HG02763 (cell line): ENCODE results near the gene CD247.
A peak's percentile ranks its signal among the peaks of the same experiment; 100 is the strongest.
"Not testable (repeated sequence)": the region's sequence is repeated elsewhere in the genome, so short reads cannot be mapped to it uniquely, and the experiment has no call there.

Experiments
- ATAC-seq: cut with Tn5 transposase; IDR thresholded peaks from one replicate; pipeline ENCODE4 v1.9.1; 2021; ENCODE audit warnings: mild to moderate bottlenecking, moderate library complexity; ENCODE audit not compliant: unreplicated experiment

The CD247 gene

GRCh38 chr1:167518331-167518700 is at the start of gene CD247:
Gene CD247, minus strand, starts transcription at chr1:167518529. Its CDS starts 64 bp downstream, at chr1:167518465.
- ATAC-seq: no peak

- ATAC-seq: no peak
Measured at GRCh38 chr1:167567663-167568062, 49.3 kb upstream of the CD247 start.

GRCh38 chr1:167566766-167567165 is 48.4 kb upstream of the CD247 start:
- no peak for ATAC-seq

- ATAC-seq: no peak
Measured at GRCh38 chr1:167565922-167566321, 47.6 kb upstream of the CD247 start.

GRCh38 chr1:167564612-167565270 is 46.4 kb upstream of the CD247 start:
- no peak for ATAC-seq

GRCh38 chr1:167563579-167564246 is 45.4 kb upstream of the CD247 start:
- no peak for ATAC-seq

GRCh38 chr1:167562702-167563101 is 44.4 kb upstream of the CD247 start:
- no peak for ATAC-seq

GRCh38 chr1:167561753-167562152 is 43.4 kb upstream of the CD247 start:
- no peak for ATAC-seq

- ATAC-seq: no peak
Measured at GRCh38 chr1:167555971-167556714, 37.8 kb upstream of the CD247 start.

GRCh38 chr1:167555072-167555471 is 36.7 kb upstream of the CD247 start:
- ATAC-seq: not testable (repeated sequence)

GRCh38 chr1:167554028-167554779 is 35.9 kb upstream of the CD247 start:
- ATAC-seq: peak; percentile 13

- peak; percentile 98 for ATAC-seq
Measured at GRCh38 chr1:167553136-167554027, 35.1 kb upstream of the CD247 start, which contains the start of gene CREG1. Gene CREG1, minus strand, starts transcription at chr1:167553762.

GRCh38 chr1:167551362-167551761 is 33.0 kb upstream of the CD247 start:
- ATAC-seq: no peak

- no peak for ATAC-seq
Measured at GRCh38 chr1:167548059-167548932, 30.0 kb upstream of the CD247 start.

- ATAC-seq: no peak
Measured at GRCh38 chr1:167546935-167547334, 28.6 kb upstream of the CD247 start.

GRCh38 chr1:167545349-167545748 is 27.0 kb upstream of the CD247 start:
- no peak for ATAC-seq

- ATAC-seq: no peak
Measured at GRCh38 chr1:167544447-167545093, 26.2 kb upstream of the CD247 start.

- ATAC-seq: no peak
Measured at GRCh38 chr1:167543199-167543990, 25.1 kb upstream of the CD247 start.
